Heart right ventricle (tissue), 16 donors: ENCODE measurements around the gene MAGOH. TPM values are rescaled to one million over a fixed set of nuclear protein-coding genes. Genes with fewer than 3 reads are reported as not detected.

Source experiments
- ATAC-seq, 8 donors: fragments of 200-7000 bp; cut with Tn5 transposase; one replicate each; pipeline ENCODE4 v1.9.1; 2020; ENCODE audit warnings: mild to moderate bottlenecking in 8 of 8, moderate library complexity in 8 of 8, moderate number of reproducible peaks in 1 of 8
- DNase-seq, 2 donors: peaks; one replicate each; pipeline ENCODE4 v3.0.0-alpha.2; 2020
- H3K27ac ChIP-seq, 10 donors: fragments of 200-600 bp; sonication (generic) in 2 of 10; one replicate each; pipeline versions ENCODE4 v1.5.0 to v1.8.0; 2020 to 2022; ENCODE audit warnings: mild to moderate bottlenecking in 3 of 10
- H3K27me3 ChIP-seq, 7 donors: fragments of 200-600 bp; one replicate each; pipeline ENCODE4 v1.8.0; 2021 to 2022; ENCODE audit warnings: mild to moderate bottlenecking in 2 of 7
- H3K36me3 ChIP-seq, 9 donors: fragments of 200-600 bp; sonication (generic) in 1 of 9; one replicate each; pipeline versions ENCODE4 v1.5.0 to v1.8.0; 2020 to 2022; ENCODE audit warnings: mild to moderate bottlenecking in 2 of 9
- H3K4me1 ChIP-seq, 9 donors: fragments of 200-600 bp; sonication (generic) in 1 of 9; one replicate each; pipeline versions ENCODE4 v1.5.0 to v1.8.0; 2020 to 2022; ENCODE audit warnings: mild to moderate bottlenecking in 4 of 9
- H3K4me3 ChIP-seq, 10 donors: fragments of 200-600 bp; sonication (generic) in 2 of 10; one replicate each; pipeline versions ENCODE4 v1.5.0 to v1.8.0; 2020 to 2022; ENCODE audit warnings: mild to moderate bottlenecking in 7 of 10, moderate library complexity in 2 of 10
- H3K9me3 ChIP-seq, 11 donors: fragments of 200-600 bp in 10 of 11; sonication (generic) in 2 of 11; one replicate each; pipeline versions ENCODE4 v1.5.0 to v1.8.0; 2013 to 2022; ENCODE audit warnings: mild to moderate bottlenecking in 2 of 11, control low read depth in 1 of 11, moderate library complexity in 1 of 11
- CTCF ChIP-seq, 9 donors: fragments of 200-600 bp; sonication (generic) in 2 of 9; IDR thresholded peaks; one replicate each; pipeline versions ENCODE4 v1.5.0 to v1.8.0; 2021 to 2022; ENCODE audit warnings: antibody characterized with exemption in 9 of 9, mild to moderate bottlenecking in 5 of 9, moderate library complexity in 1 of 9
- WGBS, 2 donors: extraction: QIAGEN DNeasy Blood & Tissue Kit; methylation state at CpG; one replicate each; pipeline ENCODE4 v1.1.7; 2013; ENCODE audit warnings: inconsistent platforms in 1 of 2; 5-methylcytosine and 5-hydroxymethylcytosine counted together
- intact Hi-C, 10 donors: fragments of 100-400 bp; cut with DNase I; formaldehyde crosslinking; loops; one replicate each; pipeline versions ENCODE4 v1.11.1 to v1.14.2; 2022
- polyA plus RNA-seq, 2 donors: library from polyadenylated mRNA; stranded (reverse); fragments of 200-250 nt; gene quantifications; one replicate each; pipeline ENCODE4 v1.2.3, GENCODE V29; 2013
- total RNA-seq, 10 donors: library from RNA; stranded (reverse); fragmentation: NEBNext Ultra II Directional in 3 of 10; extraction: Animal tissue kit (Norgen Biotek cat#: 25700) in 3 of 10; gene quantifications; one replicate each; pipeline versions ENCODE4 v1.2.1 to v1.2.4, GENCODE V29; 2021 to 2023
- donor health status: Arrhythmogenic right ventricular cardiomyopathy.
- donor health status: ischemic (EF 13 %, LVEDD 7.1; RV severe dilation, severe dysfunction).
- donor health status: healthy with polysubstance abuse.
- donor health status: DM: no; HTN: yes; CAD: no.
- donor health status: DM: no; HTN: no; CAD: no.
- donor health status: ischemic (EF 25% LVEDD 6.9; RV normal size, moderate dysfunction).
- donor health status: ischemic (EF 25% LVEDD 5.7; RV mildly dilated, moderate dysfunction).
- donor health status: healthy.
- donor health status: DM: yes; HTN: yes; CAD: no.
- donor health status: Ischemic cardiomyopathy.
- donor health status: ischemic (EF 35%, LVEDD 5.7; RV mildly dilated, moderate dysfunction).
- donor health status: nonischemic (EF 11% LVEDD 7.7; RV severe dilation, severe dysfunction).
- donor health status: DM: yes; HTN: yes; CAD: no.
- donor health status: PGD.
- donor health status: ischemic (EF 29% LVEDD 5.4; RV normal size, mild dysfunction).
- donor health status: nonischemic (EF 23%, LVEDD 6.1; RV moderate dilation, normal function).

The MAGOH gene
- total and polyA plus RNA-seq, 12 donors = 17.3 to 67.3 (median 22.9) TPM

- Histone ChIP-seq H3K9me3 (no peaks in the 10 kb centered on the region), H3K27ac (no peak overlapping the region), H3K4me1 (peaks cover 7 to 19% (median 16%) of the 10 kb centered on the region in 9 donors), H3K4me3 (no peak overlapping the region), H3K36me3 (peaks cover 0 to 55% (median 18%) of the 10 kb centered on the region in 9 donors), H3K27me3 (no peaks in the 10 kb centered on the region)
- ATAC-seq (no peak), DNase-seq (no peak)
- WGBS, 2 donors = 88 to 95% methylated on average over 7 of the region's 7 CpGs
- intact Hi-C loops = no loop called here
- TF ChIP-seq CTCF (IDR thresholded peaks at IDR 0.05) = no peak
Measured at GRCh38 chr1:53218201-53218600, 20.1 kb downstream of the MAGOH start.

GRCh38 chr1:53214376-53214940 is 23.9 kb downstream of the MAGOH start:
- no peak for ATAC-seq

GRCh38 chr1:53210954-53211353 is 27.4 kb downstream of the MAGOH start:
- no peaks in the 10 kb centered on the region for H3K27me3 ChIP-seq
- DNase-seq (no peak), ATAC-seq (no peak)
- H3K36me3 ChIP-seq = peaks cover 0 to 100% (median 57%) of the 10 kb centered on the region in 9 donors
- H3K4me1 ChIP-seq = peaks cover 0 to 10% (median 5%) of the 10 kb centered on the region in 9 donors
- TF ChIP-seq CTCF (IDR thresholded peaks at IDR 0.05) = no peak
- 96 to 97% methylated on average over 11 of the region's 11 CpGs for WGBS, 2 donors
- intact Hi-C loops = no loop called here
- H3K9me3 ChIP-seq = peaks cover 0 to 9% (median 0%) of the 10 kb centered on the region in 11 donors
- H3K4me3 ChIP-seq = no peak overlapping the region
- H3K27ac ChIP-seq = no peak overlapping the region

More at GRCh38 chr1:53214376-53214940, 23.9 kb downstream of the MAGOH start:
- no peak for TF ChIP-seq CTCF (IDR thresholded peaks at IDR 0.05)
- intact Hi-C loops = no loop called here
- Histone ChIP-seq H3K27me3 (no peaks in the 10 kb centered on the region), H3K36me3 (peaks cover 0 to 92% (median 50%) of the 10 kb centered on the region in 9 donors), H3K9me3 (no peaks in the 10 kb centered on the region), H3K27ac (no peak overlapping the region), H3K4me1 (peaks cover 2 to 8% (median 5%) of the 10 kb centered on the region in 9 donors), H3K4me3 (no peak overlapping the region)
- DNase-seq = no peak
- WGBS, 2 donors = 80 to 88% methylated on average over 5 of the region's 5 CpGs

- ATAC-seq (no peak), DNase-seq (no peak)
- intact Hi-C loops = no loop called here
- H3K9me3 ChIP-seq = peaks cover 0 to 15% (median 0%) of the 10 kb centered on the region in 11 donors
- no peak overlapping the region for H3K27ac ChIP-seq
- no peak overlapping the region for H3K4me3 ChIP-seq
- H3K27me3 ChIP-seq = no peaks in the 10 kb centered on the region
- WGBS, 2 donors = 91 to 92% methylated on average over 7 of the region's 7 CpGs
- H3K36me3 ChIP-seq = peaks cover 0 to 100% (median 51%) of the 10 kb centered on the region in 9 donors
- peaks cover 0 to 10% (median 5%) of the 10 kb centered on the region in 9 donors for H3K4me1 ChIP-seq
- no peak for TF ChIP-seq CTCF (IDR thresholded peaks at IDR 0.05)
Measured at GRCh38 chr1:53210352-53210751, 28.0 kb downstream of the MAGOH start.
